GM12864 (cell line): Measurements from ENCODE around the gene ZHX3.
"Not testable (repeated sequence)": the region's sequence is repeated elsewhere in the genome, so short reads cannot be mapped to it uniquely, and the experiment has no call there.

Experiments used
- DNase-seq: peaks from one replicate; pipeline ENCODE4 v3.0.0-alpha.2; 2011; ENCODE audit warnings: low read depth
- H3K4me3 ChIP-seq: 2 replicates; pipeline ENCODE4 v1.5.1; 2011; ENCODE audit warnings: mild to moderate bottlenecking, low read depth, low read length, control low read depth
- CTCF ChIP-seq: IDR thresholded peaks from 2 replicates; pipeline ENCODE4 v1.5.1; 2011; ENCODE audit warnings: low read depth, mild to moderate bottlenecking, moderate library complexity, low read length, control low read depth, inconsistent platforms; ENCODE audit errors: missing control alignments

Gene ZHX3

GRCh38 chr20:41135187-41135887 is 182.2 kb downstream of the ZHX3 start:
- DNase-seq = no peak

GRCh38 chr20:41134362-41135186 is 183.0 kb downstream of the ZHX3 start:
- no peak overlapping the region for H3K4me3 ChIP-seq
- TF ChIP-seq CTCF = no peak

More at GRCh38 chr20:41135187-41135887, 182.2 kb downstream of the ZHX3 start:
- H3K4me3 ChIP-seq = no peak overlapping the region
- peak; percentile 89 for TF ChIP-seq CTCF

GRCh38 chr20:41133709-41134361 is 183.7 kb downstream of the ZHX3 start:
- no peak for TF ChIP-seq CTCF
- DNase-seq = peak; percentile 86
- H3K4me3 ChIP-seq = no peak overlapping the region

More at GRCh38 chr20:41134362-41135186, 183.0 kb downstream of the ZHX3 start:
- no peak for DNase-seq

GRCh38 chr20:41132388-41132775 is 185.1 kb downstream of the ZHX3 start:
- DNase-seq, H3K4me3 ChIP-seq: not testable (repeated sequence)

GRCh38 chr20:41131594-41132387 is 185.7 kb downstream of the ZHX3 start:
- no peak for TF ChIP-seq CTCF
- DNase-seq = no peak
- no peak overlapping the region for H3K4me3 ChIP-seq
